NCI-H2029 treated with DMSO at 0.1 percent for 48 hours (cell line): Measurements from ENCODE around the gene SSC4D.
"Not testable (repeated sequence)": the region's sequence is repeated elsewhere in the genome, so short reads cannot be mapped to it uniquely, and the experiment has no call there.

Source experiments
- DNase-seq: peaks from one replicate; lab custom pipeline; 2025; lab: John Stamatoyannopoulos, UW

Gene SSC4D

DNA sequence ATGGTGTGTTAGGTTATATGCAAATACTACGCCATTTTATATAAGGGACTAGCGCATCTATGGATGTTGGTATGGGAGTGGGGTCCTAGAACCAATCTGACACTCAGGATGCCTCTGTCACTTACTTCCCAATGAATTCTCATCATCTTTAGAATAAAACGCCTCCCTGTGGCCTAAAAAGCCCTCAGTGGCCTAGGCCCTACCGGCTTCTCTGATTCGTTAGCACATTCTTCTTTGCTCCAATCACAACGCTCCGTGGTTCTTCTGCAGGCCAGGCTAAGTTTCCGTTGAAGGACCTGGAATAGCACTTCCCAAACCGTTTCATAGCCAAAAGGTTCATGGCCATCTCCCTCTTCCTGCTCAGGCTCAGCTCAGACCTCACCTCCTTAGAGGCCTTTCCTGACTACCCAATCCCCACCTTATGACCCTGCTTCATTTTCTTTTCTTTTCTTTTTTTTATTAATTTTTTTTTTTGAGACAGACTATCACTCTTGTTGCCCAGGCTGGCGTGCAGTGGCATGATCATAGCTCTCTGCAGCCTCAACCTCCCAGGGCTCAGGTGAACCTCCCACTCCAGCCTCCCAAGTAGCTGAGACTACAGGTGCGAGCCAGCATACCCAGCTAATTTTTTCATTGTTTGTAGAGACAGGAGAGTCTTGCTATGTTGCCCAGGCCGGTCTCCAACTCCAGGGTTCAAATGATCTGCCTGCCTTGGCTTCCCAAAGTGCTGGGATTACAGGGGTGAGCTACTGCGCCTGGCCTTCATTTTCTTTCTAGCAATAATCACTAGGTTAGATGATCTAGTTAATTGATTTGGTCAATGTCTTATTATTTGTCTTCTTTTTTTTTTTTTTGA, 26.2 kb downstream of the SSC4D start:
- no peak for DNase-seq

DNA sequence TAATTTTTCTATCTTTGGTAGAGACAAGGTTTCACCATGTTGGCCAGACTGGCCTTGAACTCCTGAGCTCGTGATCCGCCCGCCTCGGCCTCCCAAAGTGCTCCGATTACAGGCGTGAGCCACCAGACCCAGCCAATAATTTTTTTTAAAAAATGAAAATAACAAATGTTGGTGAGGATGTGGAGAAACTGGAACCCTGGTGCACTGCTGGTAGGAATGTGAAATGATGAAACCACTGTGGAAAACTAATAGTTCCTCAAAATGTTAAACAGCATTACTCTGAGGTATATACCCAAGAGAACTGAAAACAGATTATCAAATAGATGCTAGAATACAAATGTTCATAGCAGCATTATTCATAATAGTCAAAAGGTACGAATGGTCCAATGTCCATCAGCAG, 27.7 kb downstream of the SSC4D start:
- DNase-seq: no peak

DNA sequence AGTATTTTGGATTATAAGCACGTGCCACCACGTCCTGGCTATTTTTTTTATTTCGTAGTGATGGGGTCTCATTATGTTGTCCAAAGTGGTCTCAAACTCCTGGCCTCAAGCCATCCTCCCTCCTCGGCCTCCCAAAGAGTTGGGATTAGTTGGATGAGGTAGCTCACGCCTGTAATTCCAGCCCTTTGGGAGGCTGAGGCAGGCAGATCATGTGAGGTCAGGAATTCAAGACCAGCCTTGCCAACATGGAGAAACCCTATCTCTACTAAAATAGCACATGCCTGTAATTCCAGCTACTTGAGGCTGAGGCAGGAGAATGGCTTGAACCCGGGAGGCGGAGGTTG, 28.9 kb downstream of the SSC4D start:
- no peak for DNase-seq

DNA sequence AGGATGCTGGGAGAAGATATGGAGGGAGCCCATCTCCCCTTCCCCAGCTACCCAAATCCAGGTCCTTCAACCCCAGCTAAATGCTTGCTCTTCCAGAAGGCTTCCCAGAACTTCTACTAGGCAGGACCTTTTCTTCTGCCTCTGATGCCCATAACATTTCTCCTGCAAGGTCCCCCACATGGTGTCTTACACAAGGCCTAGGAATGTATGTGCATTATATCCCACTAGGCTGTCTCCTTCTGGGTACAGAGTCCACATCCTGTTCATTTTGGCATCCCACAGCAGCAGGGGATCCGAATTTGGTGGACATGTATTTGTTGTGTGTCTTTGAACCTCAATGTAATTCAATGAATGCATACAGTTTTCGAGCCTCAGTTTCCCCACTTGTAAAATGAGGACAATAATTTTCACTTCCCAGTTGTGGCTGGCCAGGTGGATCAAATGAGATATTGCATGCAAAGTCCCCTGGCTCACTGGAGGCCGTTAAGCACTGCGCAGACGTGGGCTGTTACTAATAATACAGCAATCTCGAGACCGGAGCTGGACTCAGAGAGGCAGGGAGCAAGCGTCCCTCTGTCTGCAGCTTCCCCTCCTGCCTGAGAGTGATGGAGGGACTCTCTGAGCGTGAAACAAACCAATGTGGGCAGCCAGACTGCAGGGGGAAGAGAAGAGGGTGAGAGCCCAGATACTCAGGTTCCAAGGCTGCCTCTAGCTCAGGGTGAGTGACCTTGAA, 32.1 kb downstream of the SSC4D start:
- DNase-seq: no peak

DNA sequence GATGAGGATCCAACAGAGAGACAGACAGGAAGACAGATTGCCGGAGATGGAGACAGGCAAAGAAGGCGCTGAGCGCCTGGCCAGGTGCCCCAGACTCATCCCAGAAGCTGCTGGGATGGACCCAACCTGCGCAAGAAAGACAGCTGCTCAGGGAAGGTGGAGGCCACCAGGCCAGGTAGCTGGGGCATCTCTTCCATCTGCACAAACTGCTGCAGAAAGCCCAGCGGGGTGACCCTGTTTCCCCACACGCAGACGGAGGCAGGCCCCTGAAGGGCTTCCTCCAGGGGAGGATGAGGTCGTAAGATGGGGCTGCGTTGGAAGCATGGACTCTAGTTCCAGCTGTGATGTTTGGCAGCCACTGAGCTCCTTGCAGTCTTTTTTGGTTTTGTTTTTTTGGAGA, 34.2 kb downstream of the SSC4D start:
- DNase-seq: no peak

DNA sequence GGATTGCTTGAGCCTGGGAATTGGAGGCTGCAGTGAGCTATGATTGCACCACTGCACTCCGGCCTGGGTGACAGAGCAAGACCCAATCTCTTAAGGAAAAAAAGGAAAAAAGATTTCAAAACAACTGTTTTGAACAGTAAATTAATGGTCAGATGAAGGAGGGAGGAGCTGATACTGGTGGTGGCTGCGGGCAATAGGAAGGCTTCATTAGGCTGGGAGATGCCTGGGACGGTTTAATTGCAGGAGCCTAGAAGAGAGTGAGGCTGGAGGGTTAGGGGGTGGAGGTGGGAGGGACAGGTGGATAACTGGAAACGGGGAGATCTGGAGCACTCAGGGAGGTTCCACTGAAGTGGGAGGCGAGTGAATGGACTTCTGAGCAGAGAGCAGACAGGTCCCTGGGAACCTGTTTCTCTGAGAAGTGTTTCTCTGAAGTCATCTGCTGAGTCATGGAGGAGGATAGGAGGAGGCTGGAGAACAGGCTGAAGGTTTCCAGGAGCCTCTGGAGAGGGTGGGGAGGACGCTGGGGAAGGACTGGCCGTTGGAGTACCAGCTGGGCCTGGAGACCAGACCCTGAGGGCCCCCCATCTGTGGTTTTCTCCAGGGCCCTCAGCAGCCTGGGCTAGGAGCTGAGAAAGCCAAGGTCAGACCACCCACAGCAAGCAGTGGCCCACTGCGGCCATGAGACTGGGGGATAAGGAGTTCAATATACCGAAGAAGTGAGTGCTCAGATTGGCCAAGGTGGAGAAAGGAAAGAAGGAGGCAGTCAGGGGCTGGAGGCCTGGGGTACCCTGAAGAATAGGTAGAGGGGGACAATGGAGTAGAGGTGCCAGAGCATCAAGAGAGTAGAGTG, 36.3 kb downstream of the SSC4D start:
- no peak for DNase-seq

DNA sequence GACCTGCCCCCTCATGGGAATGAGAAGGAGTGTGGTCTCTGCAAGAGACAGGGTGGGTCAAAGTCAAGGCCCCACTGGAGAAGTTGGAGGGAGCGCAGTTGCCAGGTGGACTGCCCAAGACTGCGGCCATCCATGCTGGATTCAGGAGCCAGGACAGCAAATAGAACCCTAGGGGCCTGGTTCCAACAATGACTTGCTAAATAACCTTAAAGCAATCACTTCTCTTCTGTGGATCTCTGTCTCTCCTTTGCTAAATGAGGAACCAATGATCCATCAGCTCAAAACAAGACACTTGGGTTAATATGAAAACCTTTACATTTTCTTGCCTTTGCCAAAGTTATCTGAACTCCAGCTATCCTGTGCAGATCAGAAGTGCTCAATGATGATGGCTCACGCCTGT, 38.1 kb downstream of the SSC4D start:
- no peak for DNase-seq

DNA sequence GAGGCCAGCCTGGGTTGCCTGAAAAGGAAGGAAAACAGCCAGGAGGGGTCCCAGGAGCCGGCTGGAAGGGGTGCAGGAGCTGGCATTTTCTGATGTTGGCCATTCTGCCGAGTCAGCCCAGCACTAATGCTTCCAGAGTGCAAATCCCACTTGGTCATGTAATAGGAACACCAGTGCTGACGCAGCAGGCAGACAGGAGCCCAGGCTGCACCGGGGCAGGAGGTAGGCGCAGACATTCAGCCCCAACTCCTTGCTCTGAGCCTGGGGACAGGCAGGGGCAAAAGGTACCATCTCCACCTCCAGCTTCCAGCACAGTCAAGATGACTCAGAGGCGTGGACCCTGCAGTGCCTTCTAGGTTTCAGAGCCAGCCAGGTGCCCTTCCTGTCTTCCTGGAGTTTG, 40.5 kb downstream of the SSC4D start:
- DNase-seq: no peak

DNA sequence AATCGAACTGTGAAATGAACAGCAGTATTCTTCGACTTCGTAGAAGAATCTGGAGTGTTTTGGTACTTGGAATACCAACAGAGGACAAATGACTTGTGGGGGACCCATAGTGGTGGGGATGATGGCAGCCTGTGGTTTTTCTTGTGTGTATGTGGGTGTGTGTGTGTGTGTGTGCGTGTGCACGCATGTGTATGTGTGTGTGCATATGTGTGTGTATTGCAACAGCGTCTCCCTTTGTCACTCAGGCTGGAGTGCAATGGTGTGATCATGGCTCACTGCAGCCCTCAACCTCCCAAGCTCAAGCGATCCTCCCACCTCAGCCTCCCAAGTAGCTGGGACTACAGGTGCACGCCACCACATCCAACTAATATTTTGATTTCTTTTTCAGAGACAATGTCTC, 41.3 kb downstream of the SSC4D start:
- no peak for DNase-seq

DNA sequence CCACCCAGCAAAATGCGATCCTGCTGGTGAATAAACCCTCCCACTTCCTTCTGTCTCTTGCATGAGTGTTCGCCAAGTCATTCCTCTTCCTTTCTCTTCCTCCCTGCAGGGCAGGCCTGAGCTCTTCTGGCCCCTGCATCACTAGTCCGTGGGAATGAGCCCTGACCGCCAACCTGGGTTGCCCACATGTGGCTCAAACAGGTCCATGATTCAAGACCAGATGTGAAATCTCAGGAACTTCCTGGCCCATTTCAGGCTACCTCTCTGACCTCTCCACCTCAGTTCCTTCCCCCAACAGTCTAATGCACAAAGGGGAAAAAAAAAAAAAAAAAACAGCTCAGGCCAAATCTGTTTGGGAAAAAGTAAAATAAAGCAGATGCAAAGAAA, 45.3 kb downstream of the SSC4D start:
- DNase-seq: no peak

DNA sequence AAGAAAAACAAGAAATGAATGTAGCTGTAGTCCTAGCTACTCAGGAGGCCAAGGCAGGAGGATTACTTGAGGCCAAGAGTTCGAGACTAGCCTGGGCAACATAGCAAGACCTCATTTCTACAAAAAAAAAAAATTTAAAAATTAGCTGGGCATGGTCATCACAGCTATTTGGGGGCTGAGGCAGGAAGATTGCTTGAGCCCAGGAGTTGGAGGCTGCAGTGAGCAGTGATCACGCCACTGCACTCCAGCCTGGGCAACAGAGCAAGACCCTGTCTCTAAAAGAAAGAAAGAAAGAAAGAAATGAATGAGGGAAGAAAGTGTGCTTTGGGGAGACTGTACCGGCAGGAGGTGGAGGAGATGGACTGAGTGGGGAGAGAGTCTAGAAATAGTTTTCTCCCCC, 45.7 kb downstream of the SSC4D start:
- not testable (repeated sequence) for DNase-seq

DNA sequence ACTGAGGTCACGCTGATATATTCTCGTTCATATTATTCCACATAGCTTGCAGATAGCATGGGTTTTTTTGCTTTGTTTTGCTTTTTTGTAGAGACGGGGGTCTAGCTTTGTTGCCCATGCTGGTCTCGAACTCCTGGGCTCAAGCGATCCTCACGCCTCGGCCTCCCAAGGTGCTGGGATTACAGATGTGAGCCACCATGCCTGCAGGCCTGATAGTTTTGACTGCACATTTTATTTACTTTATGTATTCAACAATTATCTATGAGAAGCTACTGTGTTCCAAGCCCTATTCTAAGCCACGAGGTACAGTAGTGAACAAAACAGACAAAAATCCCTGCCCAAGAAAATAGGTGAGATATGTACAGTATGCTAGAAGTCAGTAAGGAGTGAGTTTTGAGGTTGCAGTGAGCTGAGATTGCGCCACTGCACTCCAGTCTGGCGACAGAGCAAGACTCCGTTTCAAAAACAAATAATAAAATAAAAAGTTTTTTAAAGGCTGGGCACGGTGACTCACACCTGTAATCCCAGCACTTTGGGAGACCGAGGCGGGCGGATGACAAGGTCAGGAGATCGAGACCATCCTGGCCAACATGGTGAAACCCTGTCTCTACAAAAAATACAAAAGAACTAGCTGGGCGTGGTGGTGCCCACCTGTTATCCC, 49.4 kb downstream of the SSC4D start:
- DNase-seq: no peak

DNA sequence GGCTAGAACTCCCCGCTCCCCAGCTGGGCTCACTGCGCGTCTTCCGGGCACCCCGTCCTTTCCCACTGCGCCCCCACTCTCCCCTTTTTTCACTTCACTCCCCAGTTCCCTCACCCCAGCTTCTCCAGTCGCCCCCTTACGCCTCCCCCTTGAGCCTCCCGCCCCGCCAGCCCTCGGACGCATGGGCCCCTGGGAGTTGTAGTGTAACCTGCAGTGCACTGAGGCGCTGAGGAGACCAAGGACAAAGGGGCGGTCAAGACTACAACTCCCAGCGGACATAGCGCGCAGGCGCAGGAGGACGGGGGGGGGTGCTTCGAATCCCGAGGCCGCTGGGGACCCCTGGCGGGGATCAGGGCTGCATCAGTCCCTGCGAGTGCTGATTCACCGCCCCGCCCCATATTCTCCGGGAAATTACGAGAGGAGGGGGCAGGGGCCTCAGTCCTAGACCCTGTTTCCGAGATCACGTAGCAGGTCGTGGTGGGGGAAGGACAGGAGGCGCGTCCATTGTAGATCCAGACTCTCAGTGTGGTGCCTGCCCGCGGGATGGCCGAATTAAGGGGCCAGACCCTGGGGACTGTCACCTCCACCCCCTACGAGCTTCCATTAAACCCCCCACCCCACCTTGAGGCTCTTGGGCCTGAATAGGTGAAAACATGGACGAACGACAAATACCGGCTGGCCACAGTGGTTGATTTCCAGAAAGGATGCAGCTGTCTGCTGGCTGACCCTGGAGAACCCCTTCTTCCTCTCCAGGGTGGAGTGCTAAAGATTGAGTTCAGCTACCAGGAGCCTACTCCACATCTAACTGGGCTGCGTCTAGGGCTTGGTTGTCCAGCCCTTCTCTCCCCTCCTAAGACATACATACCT, 50.2 kb downstream of the SSC4D start:
- peak; percentile 64 for DNase-seq

DNA sequence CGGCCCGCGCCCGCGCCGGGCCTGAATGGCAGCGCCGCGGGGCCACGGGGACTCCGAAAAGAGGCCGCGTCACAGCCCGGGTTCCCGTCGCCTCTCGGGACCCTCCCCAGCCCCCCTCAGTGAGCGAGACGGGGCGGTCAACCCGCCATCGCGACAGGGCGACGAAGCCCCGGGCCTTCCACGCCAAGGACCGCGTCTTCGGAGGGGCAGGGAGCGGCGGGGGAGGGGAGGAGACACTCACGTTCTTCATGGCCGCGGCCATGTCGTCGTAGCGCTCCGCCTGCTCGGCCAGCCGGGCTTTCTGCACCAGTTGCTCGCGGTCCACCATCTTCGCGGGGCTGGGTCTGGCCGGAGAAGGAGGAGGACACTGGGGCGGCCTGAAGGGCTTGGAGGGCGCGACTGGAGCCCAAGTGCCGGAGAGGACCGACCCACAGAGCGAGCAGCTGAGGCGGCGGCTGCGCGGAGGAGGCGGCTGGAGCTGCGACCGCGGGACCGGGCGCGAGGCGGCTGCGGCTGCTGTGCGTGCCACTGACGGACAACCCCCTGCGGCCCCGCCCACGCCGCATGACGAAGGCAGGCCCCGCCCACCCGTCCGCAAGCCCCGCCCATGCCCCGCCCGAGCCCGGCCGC, 50.9 kb downstream of the SSC4D start, which contains the start of gene YWHAG:
Gene YWHAG (minus strand): TSS at position 511 of the 630 bp plus-strand sequence. CDS start 183 bp downstream, at position 328.
- no peak for DNase-seq

DNA sequence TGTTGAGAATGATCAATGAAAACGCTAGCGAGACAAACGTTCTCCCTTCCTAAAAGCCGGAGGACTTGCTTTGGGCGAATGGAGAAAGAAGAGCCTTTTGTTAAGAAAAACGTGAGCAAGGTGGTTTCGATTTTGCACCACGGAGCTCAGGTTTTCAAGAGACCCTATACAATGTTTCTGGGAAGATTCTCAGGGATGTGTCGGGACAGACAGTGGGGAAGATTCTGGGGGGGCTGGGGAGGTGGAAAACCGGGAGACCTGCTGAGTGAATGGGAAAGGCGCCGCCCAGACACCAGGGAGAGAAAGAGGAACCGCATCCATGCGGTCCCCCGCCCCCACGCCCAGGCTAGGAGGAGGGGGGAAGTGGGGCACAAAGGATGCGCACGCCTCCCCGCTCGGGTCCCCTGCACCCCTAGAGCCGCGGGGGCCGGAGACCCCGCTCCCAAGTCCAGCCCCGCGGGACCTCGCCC, 51.5 kb downstream of the SSC4D start:
- DNase-seq: peak; percentile 3

DNA sequence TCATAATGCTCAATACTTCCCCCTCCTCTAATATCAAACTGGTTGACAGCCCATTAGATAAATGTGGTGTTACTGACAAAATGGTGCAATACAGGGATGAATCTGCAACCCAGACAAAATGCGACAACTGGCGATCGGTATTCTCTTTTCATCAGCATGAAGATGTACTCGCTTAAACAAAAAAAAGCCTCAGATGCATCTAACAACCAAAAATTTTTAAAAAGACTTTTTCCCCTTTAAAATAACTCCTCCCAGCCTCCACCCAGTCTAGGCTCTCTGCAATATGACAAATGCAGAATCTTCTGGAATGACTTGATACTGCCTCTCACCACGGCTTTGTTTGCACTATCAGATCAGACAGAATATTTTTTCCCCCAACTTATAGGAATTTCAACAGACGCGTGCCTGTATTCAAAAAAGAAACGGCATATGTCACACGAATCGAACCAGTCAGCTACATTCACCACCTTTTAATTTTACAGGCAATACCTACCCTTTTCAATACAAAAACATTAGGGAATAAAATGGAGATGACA, 52.0 kb downstream of the SSC4D start:
- no peak for DNase-seq

DNA sequence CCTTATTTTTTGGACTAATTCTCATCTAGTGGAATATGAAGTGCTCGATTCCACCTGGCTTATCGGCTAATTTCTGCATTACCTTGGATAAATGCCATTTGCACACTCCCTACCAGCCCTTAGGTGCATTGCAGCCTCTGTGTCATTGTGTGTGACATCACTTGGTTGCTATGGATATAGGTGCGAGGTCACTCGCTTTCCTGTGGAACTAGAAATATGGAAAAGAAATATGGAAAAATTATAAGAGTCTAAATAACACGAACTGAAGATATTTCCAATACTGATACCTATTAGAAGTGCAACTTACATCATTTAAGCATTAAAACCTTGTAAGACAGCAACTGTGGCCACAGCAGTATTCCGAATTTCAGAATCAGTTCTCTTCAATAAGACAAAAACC, 52.7 kb downstream of the SSC4D start:
- DNase-seq: peak; percentile 8

DNA sequence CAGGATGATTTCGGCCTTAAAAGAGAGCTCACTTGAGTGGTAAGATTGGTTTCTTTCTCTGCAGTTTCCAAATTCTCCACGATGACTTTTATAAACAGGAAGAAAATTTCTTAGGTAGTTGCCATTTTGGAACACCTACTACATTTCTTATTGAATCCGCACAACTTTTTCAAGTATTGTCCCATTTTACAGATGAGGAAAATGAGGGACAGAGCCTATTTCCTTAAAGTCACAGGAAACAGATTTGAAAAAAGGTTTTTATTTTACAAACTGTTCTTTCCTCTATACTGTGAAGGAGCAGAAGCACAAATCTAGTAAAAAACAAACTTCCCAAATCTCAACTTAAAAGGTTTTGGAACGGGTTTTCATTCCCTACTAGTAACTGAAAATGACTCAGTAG, 53.4 kb downstream of the SSC4D start:
- DNase-seq: no peak

DNA sequence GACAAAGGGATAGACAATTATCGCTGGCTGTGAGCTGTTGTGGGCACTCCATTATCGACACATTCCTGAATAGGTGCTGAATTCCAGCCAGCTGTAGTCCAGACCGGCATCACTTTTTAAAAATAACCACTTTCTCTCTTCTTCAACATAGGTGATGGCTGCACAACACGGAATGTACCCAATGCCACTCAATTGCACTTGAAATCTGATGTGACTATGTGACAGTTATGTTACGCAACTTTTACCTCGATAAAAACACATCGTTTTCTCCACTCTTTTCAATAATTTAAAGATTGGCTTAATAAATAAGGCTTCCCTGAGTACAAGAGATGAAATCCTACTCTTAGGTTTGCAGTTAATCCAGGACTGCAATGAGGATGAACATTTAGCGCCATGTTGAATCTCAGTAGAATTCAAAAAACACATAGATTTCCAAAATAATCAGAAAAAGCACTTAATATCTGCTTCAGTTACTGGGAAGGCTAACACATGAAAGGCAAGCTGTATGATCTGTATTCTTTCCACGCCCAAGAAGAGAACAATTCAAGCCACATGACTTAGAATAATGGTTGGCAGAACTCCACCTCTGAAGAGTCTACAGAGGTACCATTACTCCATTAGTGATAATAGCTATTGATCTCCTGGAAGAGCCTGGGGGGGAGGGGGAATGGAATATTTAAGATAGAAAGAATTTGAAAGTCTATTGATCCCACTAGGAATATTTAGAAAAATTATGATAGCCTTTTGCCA, 54.3 kb downstream of the SSC4D start:
- DNase-seq: no peak
